OCI-LY7 (cell line): ENCODE measurements around the gene C17orf113. TPM values are rescaled to one million over a fixed set of nuclear protein-coding genes. Genes with fewer than 3 reads are reported as not detected.

Source experiments
- BruUV-seq: library from RNA; stranded (reverse); fragments of 400-500 nt; replicated peaks from 2 replicates; lab custom pipeline; 2021; lab: Mats Ljungman, UMichigan
- CTCF ChIA-PET: fragments of 300-600 bp; sonication (Branson Sonifier 250); formaldehyde crosslinking; loops from one replicate; lab custom pipeline; 2022; ENCODE audit warnings: antibody characterized with exemption; ENCODE audit not compliant: unreplicated experiment; lab: Charles Lee
- POLR2A ChIA-PET: fragments of 300-600 bp; sonication (Branson Sonifier 250); formaldehyde crosslinking; loops from one replicate; lab custom pipeline; 2022; ENCODE audit warnings: antibody characterized with exemption; lab: Charles Lee
- DNase-seq: peaks from one replicate; pipeline ENCODE4 v3.0.0-alpha.2; 2015; ENCODE audit warnings: low spot score
- H2AFZ ChIP-seq: fragments of 200-600 bp; sonication (generic), shearing (Covaris generic); 2 replicates; pipeline ENCODE4 v1.6.1; 2014; ENCODE audit warnings: mild to moderate bottlenecking, antibody characterized with exemption, low read length, moderate library complexity
- H3K27ac ChIP-seq: fragments of 200-600 bp; sonication (generic); 2 replicates; pipeline ENCODE4 v1.5.1; 2014; ENCODE audit warnings: mixed run types, low read depth, mild to moderate bottlenecking, moderate library complexity, low read length, inconsistent platforms; ENCODE audit not compliant: poor library complexity, severe bottlenecking
- H3K36me3 ChIP-seq: fragments of 200-600 bp; sonication (generic); 2 replicates; pipeline ENCODE4 v1.6.1; 2014; ENCODE audit warnings: mild to moderate bottlenecking, antibody characterized with exemption, low read length, moderate library complexity, mixed read lengths; ENCODE audit not compliant: insufficient read depth
- H3K4me1 ChIP-seq: fragments of 200-600 bp; sonication (generic); 2 replicates; pipeline ENCODE4 v1.5.1; 2014; ENCODE audit warnings: mild to moderate bottlenecking, low read length; ENCODE audit not compliant: insufficient read depth, poor library complexity, severe bottlenecking
- H3K4me2 ChIP-seq: fragments of 200-600 bp; sonication (generic); 2 replicates; pipeline ENCODE4 v1.6.1; 2014; ENCODE audit warnings: mild to moderate bottlenecking, low read length
- H3K4me3 ChIP-seq: fragments of 200-600 bp; sonication (generic); 2 replicates; pipeline ENCODE4 v1.5.1; 2014; ENCODE audit warnings: mild to moderate bottlenecking, low read depth, low read length; ENCODE audit not compliant: poor library complexity, severe bottlenecking
- H3K79me2 ChIP-seq: fragments of 200-600 bp; sonication (generic); 2 replicates; pipeline ENCODE4 v1.6.1; 2016; ENCODE audit warnings: low read depth, mild to moderate bottlenecking, low read length, moderate library complexity, mixed read lengths; ENCODE audit not compliant: insufficient read depth
- H3K9me2 ChIP-seq: fragments of 200-600 bp; sonication (generic); 2 replicates; pipeline ENCODE4 v1.6.1; 2016; ENCODE audit warnings: mild to moderate bottlenecking, low read length, mixed read lengths; ENCODE audit not compliant: insufficient read depth
- H3K9me3 ChIP-seq: fragments of 200-600 bp; sonication (generic); 2 replicates; pipeline ENCODE4 v1.6.1; 2014; ENCODE audit warnings: mild to moderate bottlenecking, mixed run types, low read length, mixed read lengths
- H4K20me1 ChIP-seq: fragments of 200-600 bp; sonication (generic); 2 replicates; pipeline ENCODE4 v1.6.1; 2014; ENCODE audit warnings: mild to moderate bottlenecking, antibody characterized with exemption, low read length, moderate library complexity, mixed read lengths; ENCODE audit not compliant: insufficient read depth
- EZH2phosphoT487 ChIP-seq: fragments of 200-600 bp; sonication (generic); IDR thresholded peaks from 2 replicates; pipeline ENCODE4 v1.6.1; 2018; ENCODE audit warnings: low read depth, borderline replicate concordance, mild to moderate bottlenecking, mixed run types, antibody characterized with exemption, low read length, moderate library complexity, mixed read lengths
- intact Hi-C: fragments of 100-400 bp; cut with micrococcal nuclease; formaldehyde crosslinking; loops from one replicate; pipeline ENCODE4 v1.10.0; 2022; ENCODE audit not compliant: unreplicated experiment
- total RNA-seq, 2 experiments: library from RNA; depleted of rRNA in 1 of 2; stranded (reverse); fragments of >200 nt in 1 of 2; shearing (Covaris generic) in 1 of 2; gene quantifications; 2 replicates each; pipeline ENCODE4 v1.2.3, GENCODE V29; 2014 to 2022
- TF ChIP-seq, protein P1 (sequence below): fragments of 200-600 bp; sonication (generic); conservative IDR thresholded peaks from 2 replicates; pipeline ENCODE4 v1.5.1; 2014; ENCODE audit warnings: mild to moderate bottlenecking, antibody characterized with exemption, low read length, moderate library complexity, mixed read lengths

The C17orf113 gene
- total RNA-seq, 2 experiments from 2014 or later = 0.25 TPM

DNA sequence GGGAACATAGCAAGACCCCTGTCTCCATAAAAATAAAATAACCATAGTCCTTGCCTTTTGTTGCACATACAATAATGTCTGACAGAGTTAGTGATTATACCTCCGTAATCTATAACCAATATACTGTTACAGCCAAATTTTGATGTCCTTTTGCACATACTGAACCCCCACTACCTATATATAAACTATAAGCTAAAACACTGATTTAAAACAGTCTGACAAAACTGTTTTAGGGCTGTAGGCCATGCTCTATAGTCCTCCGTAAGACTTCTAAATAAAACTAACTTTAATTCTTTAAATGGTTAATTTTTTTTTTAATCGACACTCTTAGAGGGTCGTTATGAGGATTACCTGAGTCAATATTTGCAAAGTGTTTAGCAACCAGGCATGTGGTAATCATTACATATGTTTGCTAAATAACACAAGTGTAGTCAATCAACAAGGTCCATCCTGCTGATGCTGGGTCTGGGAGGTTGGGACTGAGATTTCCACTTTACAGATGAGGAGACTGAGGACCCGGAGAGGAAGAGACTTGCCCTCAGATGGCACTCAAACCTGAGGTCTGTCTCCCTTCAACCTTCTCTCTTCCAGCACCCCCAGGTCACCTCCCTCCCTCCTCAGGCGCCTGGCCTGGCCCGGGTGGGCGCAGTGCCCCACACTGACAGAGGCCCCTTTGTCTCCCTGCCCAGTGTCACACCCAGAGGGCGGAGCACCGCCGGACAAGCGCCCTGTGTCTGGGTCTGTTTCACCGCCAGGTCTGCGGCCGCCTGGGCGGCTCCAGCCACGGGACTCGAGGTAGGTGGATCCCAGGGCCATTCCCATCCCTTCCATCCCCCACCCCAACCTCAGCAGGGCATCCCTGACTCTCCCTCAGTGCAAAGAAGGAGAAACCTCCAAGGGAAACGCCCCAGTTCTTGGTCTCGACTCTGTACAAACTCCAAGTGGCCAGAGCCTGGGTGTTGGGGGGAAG, 37.6 kb upstream of the C17orf113 start:
- TF ChIP-seq EZH2phosphoT487 = no peak
- TF ChIP-seq, protein P1, sequence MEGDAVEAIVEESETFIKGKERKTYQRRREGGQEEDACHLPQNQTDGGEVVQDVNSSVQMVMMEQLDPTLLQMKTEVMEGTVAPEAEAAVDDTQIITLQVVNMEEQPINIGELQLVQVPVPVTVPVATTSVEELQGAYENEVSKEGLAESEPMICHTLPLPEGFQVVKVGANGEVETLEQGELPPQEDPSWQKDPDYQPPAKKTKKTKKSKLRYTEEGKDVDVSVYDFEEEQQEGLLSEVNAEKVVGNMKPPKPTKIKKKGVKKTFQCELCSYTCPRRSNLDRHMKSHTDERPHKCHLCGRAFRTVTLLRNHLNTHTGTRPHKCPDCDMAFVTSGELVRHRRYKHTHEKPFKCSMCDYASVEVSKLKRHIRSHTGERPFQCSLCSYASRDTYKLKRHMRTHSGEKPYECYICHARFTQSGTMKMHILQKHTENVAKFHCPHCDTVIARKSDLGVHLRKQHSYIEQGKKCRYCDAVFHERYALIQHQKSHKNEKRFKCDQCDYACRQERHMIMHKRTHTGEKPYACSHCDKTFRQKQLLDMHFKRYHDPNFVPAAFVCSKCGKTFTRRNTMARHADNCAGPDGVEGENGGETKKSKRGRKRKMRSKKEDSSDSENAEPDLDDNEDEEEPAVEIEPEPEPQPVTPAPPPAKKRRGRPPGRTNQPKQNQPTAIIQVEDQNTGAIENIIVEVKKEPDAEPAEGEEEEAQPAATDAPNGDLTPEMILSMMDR = no peak

DNA sequence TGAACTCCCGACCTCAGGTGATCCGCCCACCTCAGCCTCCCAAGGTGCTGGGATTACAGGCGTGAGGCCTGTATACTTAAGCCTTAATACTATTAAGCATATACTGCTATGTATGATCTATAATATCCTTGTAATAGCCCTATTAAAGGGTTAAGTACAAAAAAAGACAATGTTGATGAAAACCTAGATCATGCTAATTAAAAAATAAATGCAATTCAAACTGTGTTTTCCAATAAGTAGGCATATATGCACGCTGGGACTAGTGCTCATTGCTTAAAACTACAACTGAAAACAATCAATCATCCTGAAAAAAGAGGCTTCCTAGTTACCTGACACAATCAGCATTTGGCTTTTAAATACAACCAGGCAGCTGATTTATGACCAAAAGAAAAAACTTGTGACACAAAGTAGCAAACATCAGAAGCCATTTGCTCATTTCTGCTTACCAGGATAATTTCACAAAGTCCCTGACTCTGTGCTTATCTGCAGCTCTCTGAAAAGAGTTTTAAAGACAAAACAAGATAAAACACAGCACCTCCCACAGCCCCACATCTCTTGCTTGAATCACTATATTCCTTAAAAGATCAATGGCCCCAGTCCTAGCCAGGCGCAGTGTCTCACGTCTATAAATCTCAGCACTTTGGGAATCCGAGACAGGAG, 36.8 kb upstream of the C17orf113 start:
- Histone ChIP-seq H4K20me1 (no peaks in the 10 kb centered on the region), H3K9me3 (no peaks in the 10 kb centered on the region), H3K4me1 (no peaks in the 10 kb centered on the region), H2AFZ (no peak overlapping the region), H3K4me2 (no peak overlapping the region), H3K9me2 (no peaks in the 10 kb centered on the region), H3K79me2 (no peaks in the 10 kb centered on the region), H3K36me3 (no peaks in the 10 kb centered on the region), H3K4me3 (no peak overlapping the region), H3K27ac (no peak overlapping the region)
- CTCF ChIA-PET = no interaction called here
- TF ChIP-seq, protein P1 = no peak
- TF ChIP-seq EZH2phosphoT487 = no peak
- intact Hi-C loops = no loop called here
- no peak for DNase-seq
- BruUV-seq = no TSS peak
- POLR2A ChIA-PET = no interaction called here

More for the DNA sequence above, 37.6 kb upstream of the C17orf113 start:
- no peak for DNase-seq
- no peaks in the 10 kb centered on the region for H3K36me3 ChIP-seq
- no peaks in the 10 kb centered on the region for H3K9me3 ChIP-seq
- no peak overlapping the region for H3K4me3 ChIP-seq
- H2AFZ ChIP-seq = no peak overlapping the region
- H4K20me1 ChIP-seq = no peaks in the 10 kb centered on the region
- H3K4me2 ChIP-seq = no peak overlapping the region
- CTCF ChIA-PET = no interaction called here
- intact Hi-C loops = no loop called here
- H3K79me2 ChIP-seq = no peaks in the 10 kb centered on the region
- H3K4me1 ChIP-seq = no peaks in the 10 kb centered on the region
- BruUV-seq = no TSS peak
- no peak overlapping the region for H3K27ac ChIP-seq
- POLR2A ChIA-PET = interaction anchor here (0.6 kb wide), 1 partner anchor 412 kb away, joined by 4 read pairs; no protein-coding TSS in a partner anchor
- H3K9me2 ChIP-seq = no peaks in the 10 kb centered on the region
